Prostate gland (tissue), 2 donors: ENCODE measurements around the gene LGI4. TPM values are rescaled to one million over a fixed set of nuclear protein-coding genes. Genes with fewer than 3 reads are reported as not detected.

ENCODE experiments used
- DNase-seq: peaks from one replicate; pipeline ENCODE4 v3.0.0-alpha.2; 2019; ENCODE audit warnings: low spot score
- H3K27ac ChIP-seq, 2 donors: fragments of 200-600 bp; sonication (generic); 2 replicates each; pipeline ENCODE4 v1.5.1; 2017 to 2019
- H3K27me3 ChIP-seq: fragments of 200-600 bp; sonication (generic); replicated peaks from 2 replicates; pipeline ENCODE4 v1.5.1; 2019; ENCODE audit not compliant: insufficient read depth
- H3K36me3 ChIP-seq, 2 donors: fragments of 200-600 bp; sonication (generic); 1 replicate in 1 of 2; 2 replicates in 1 of 2; pipeline versions ENCODE4 v1.5.1 to v1.8.1; 2017 to 2019
- H3K4me1 ChIP-seq: fragments of 200-600 bp; sonication (generic); replicated peaks from 2 replicates; pipeline ENCODE4 v1.5.1; 2019
- H3K4me3 ChIP-seq, 2 donors: fragments of 200-600 bp; sonication (generic); 2 replicates each; pipeline ENCODE4 v1.5.1; 2017 to 2019
- H3K9me3 ChIP-seq: fragments of 200-600 bp; sonication (generic); 2 replicates; pipeline ENCODE4 v1.5.1; 2017
- CTCF ChIP-seq, 4 experiments: fragments of 200-600 bp in 2 of 4; fragments of 450-650 bp in 2 of 4; sonication (generic) in 2 of 4; IDR thresholded peaks; 1 replicate in 3 of 4; 2 replicates in 1 of 4; pipeline ENCODE4 v1.5.1; 2016 to 2019; ENCODE audit warnings: antibody characterized with exemption in 4 of 4, mild to moderate bottlenecking in 2 of 4, moderate library complexity in 2 of 4
- POLR2A ChIP-seq: fragments of 450-650 bp; IDR thresholded peaks from one replicate; pipeline ENCODE4 v1.6.1; 2016; ENCODE audit warnings: antibody characterized with exemption, mild to moderate bottlenecking
- POLR2AphosphoS5 ChIP-seq: sonication (generic); formaldehyde crosslinking; IDR thresholded peaks from one replicate; pipeline ENCODE4 v1.6.1; 2017; ENCODE audit warnings: antibody characterized with exemption
- WGBS: methylation state at CpG from one replicate; pipeline ENCODE4 v1.1.5; 2018; 5-methylcytosine and 5-hydroxymethylcytosine counted together
- intact Hi-C: fragments of 100-400 bp; cut with DNase I; formaldehyde crosslinking; loops from one replicate; pipeline ENCODE4 v1.14.2; 2022
- total RNA-seq, 2 donors: library from RNA; depleted of rRNA; stranded (reverse); fragments of >200 nt; gene quantifications; one replicate each; pipeline ENCODE4 v1.1.0, GENCODE V29; 2016

The LGI4 gene
- total RNA-seq, 2 donors from 2014 or later = 9.1 to 16.3 TPM

DNA sequence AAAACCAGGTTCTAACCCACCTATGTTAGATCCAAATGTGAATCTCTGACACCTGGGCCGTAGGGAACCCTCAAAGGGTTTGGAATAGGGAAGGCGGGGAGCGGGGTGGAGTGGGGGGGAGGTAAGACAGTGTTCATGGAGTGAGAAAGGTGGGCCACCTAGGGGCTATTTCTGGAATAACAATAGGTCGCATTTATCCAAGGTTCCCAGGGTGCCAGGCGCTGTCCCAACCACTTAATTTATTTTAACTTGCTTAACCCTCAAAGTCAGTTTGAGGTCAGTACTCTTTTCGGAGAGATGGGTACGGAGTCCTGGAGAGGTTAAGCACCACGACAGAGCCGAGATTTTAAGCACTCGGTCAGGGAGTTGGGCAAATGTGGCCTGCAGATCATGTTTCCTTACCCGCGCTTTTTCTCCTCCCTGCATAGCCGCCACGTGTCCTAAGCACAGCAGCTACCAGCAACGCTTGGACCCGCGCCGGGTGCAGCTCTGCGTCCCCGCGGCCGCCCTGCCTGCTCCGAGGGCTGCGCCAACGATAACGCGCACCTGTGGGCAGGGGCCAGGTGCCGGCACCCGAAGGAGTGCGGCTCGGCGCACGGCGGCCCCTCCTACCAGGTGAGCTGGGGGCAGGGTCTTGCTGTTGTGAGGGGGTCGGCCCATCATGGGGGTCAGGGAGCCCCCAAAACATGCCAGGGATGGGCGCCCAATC is 44.2 kb downstream of the LGI4 start:
- 5% methylated on average over 31 of the region's 36 CpGs for WGBS
- Histone ChIP-seq H3K27me3 (no peaks in the 10 kb centered on the region), H3K36me3 (no peaks in the 10 kb centered on the region), H3K4me3 (peak overlapping the region in 1 of 2 donors; percentile 4), H3K9me3 (no peaks in the 10 kb centered on the region), H3K4me1 (no peaks in the 10 kb centered on the region), H3K27ac (peak overlapping the region in 1 of 2 donors; percentile 32)
- DNase-seq = peak; percentile 73
- intact Hi-C loops = no loop called here
- TF ChIP-seq CTCF (IDR thresholded peaks at IDR 0.05) = peak; percentile 19 to 78 (median 77)
- TF ChIP-seq POLR2AphosphoS5 = no peak
- no peak for TF ChIP-seq POLR2A

GRCh38 chr19:35090160-35090505 is 44.7 kb downstream of the LGI4 start:
- Histone ChIP-seq H3K4me3 (no peak overlapping the region), H3K36me3 (no peaks in the 10 kb centered on the region), H3K9me3 (no peaks in the 10 kb centered on the region), H3K27me3 (no peaks in the 10 kb centered on the region), H3K4me1 (no peaks in the 10 kb centered on the region), H3K27ac (no peak overlapping the region)
- no peak for TF ChIP-seq POLR2AphosphoS5
- no peak for TF ChIP-seq POLR2A
- intact Hi-C loops = no loop called here
- WGBS = 40% methylated on average over 9 of the region's 9 CpGs
- no peak for DNase-seq

DNA sequence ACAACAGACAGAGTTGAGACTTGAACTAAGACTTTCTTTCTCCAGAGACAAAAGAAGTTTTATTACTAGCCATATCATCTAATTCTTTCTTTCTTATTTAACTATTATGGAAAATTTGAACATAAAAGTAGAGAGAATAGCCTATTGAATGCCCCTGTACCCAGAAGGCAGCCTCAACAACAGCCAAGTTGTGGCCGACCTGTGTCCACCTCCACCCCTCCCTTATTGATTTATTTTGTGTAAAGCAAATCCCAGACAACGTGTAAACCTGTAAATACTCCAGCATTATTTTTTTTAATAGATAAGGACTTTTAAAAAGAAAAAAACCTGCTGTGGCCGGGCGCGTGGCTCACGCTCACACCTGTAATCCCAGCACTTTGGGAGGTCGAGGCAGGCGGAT is 45.3 kb downstream of the LGI4 start:
- TF ChIP-seq POLR2A (no peak), POLR2AphosphoS5 (no peak), CTCF (IDR thresholded peaks at IDR 0.05) (no peak)
- no peak overlapping the region for H3K27ac ChIP-seq
- H3K27me3 ChIP-seq = no peaks in the 10 kb centered on the region
- intact Hi-C loops = loop anchor here (10.0 kb wide), 1 partner anchor 115 kb away; no protein-coding TSS in a partner anchor
- H3K4me1 ChIP-seq = no peaks in the 10 kb centered on the region
- WGBS = 87% methylated on average over 8 of the region's 8 CpGs
- DNase-seq = no peak
- no peaks in the 10 kb centered on the region for H3K9me3 ChIP-seq
- H3K4me3 ChIP-seq = no peak overlapping the region
- no peaks in the 10 kb centered on the region for H3K36me3 ChIP-seq

DNA sequence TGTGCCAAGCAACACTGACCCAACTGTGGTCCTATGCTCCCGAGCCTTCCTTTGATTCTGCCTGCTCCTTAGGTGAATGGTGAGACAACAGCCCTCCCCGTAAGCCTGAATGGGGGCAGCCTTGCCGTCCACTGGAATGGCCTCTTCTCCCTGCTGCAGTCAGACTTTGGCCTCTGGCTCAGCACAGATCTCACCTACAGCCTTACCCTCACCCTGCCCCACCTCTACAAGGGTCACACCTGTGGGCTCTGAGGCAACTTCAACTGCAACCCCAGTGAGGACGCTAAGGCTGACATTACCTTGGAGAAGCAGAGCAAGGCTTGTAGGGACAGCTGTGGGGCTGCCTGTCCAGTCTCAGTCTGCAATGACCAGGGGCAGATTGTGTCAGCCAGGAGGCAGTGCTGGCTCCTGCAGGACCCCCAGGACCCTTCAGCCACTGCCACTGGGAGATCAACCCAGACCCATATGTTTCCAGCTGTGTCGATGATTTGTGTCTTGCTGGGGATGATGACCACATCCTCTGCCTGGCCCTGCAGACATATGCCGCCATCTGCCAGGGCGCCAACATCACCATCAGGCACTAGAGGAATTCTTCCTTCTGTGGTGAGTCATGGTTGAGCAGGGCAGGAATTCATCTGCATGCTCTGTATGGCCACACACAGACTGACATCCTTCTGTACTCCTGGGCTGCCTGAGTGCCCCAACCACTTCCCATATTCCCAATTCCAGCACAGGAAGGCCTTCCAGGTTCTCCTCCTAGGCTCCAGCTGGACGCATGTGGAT is 46.5 kb downstream of the LGI4 start:
- 87% methylated on average over 8 of the region's 8 CpGs for WGBS
- intact Hi-C loops = loop anchor here (10.0 kb wide), 1 partner anchor 114 kb away; no protein-coding TSS in a partner anchor
- Histone ChIP-seq H3K27ac (no peak overlapping the region), H3K36me3 (no peaks in the 10 kb centered on the region), H3K4me1 (no peaks in the 10 kb centered on the region), H3K27me3 (no peaks in the 10 kb centered on the region), H3K4me3 (no peak overlapping the region), H3K9me3 (no peaks in the 10 kb centered on the region)
- no peak for DNase-seq
- TF ChIP-seq POLR2AphosphoS5 (no peak), POLR2A (no peak), CTCF (IDR thresholded peaks at IDR 0.05) (no peak)

GRCh38 chr19:35087393-35087792 is 47.5 kb downstream of the LGI4 start:
- Histone ChIP-seq H3K27ac (no peak overlapping the region), H3K4me3 (no peak overlapping the region), H3K27me3 (no peaks in the 10 kb centered on the region), H3K9me3 (no peaks in the 10 kb centered on the region), H3K4me1 (no peaks in the 10 kb centered on the region), H3K36me3 (no peaks in the 10 kb centered on the region)
- intact Hi-C loops = loop anchor here (10.0 kb wide), 1 partner anchor 113 kb away; no protein-coding TSS in a partner anchor
- no peak for DNase-seq
- TF ChIP-seq CTCF (IDR thresholded peaks at IDR 0.05) = no peak
- TF ChIP-seq POLR2AphosphoS5 = no peak
- TF ChIP-seq POLR2A = no peak
